A673 (cell line): ENCODE measurements around the gene LGR4. TPM values are rescaled to one million over a fixed set of nuclear protein-coding genes. Genes with fewer than 3 reads are reported as not detected.

Experiments used
- BruUV-seq: library from RNA; stranded (reverse); fragments of 400-500 nt; replicated peaks from 2 replicates; lab custom pipeline; 2021; lab: Mats Ljungman, UMichigan
- CTCF ChIA-PET: fragments of 300-600 bp; sonication (Branson Sonifier 250); formaldehyde crosslinking; loops from one replicate; lab custom pipeline; 2022; ENCODE audit warnings: antibody characterized with exemption; lab: Charles Lee
- POLR2A ChIA-PET: fragments of 300-600 bp; sonication (Branson Sonifier 250); formaldehyde crosslinking; loops from one replicate; lab custom pipeline; 2022; ENCODE audit warnings: antibody characterized with exemption; ENCODE audit not compliant: low non-redundant PET; lab: Charles Lee
- DNase-seq: peaks from one replicate; pipeline ENCODE4 v3.0.0-alpha.2; 2015; ENCODE audit warnings: low spot score
- H3K27ac ChIP-seq: fragments of 200-600 bp; sonication (generic); 2 replicates; pipeline ENCODE4 v1.5.1; 2016; ENCODE audit warnings: mixed run types, low read depth, mild to moderate bottlenecking, mixed read lengths, antibody characterized with exemption, low read length; ENCODE audit not compliant: poor library complexity, severe bottlenecking
- H3K27me3 ChIP-seq: fragments of 200-600 bp; sonication (generic); replicated peaks from 2 replicates; pipeline ENCODE4 v1.6.1; 2017; ENCODE audit warnings: mixed run types, low read depth, mild to moderate bottlenecking, mixed read lengths, antibody characterized with exemption, low read length; ENCODE audit not compliant: insufficient read depth, poor library complexity
- H3K36me3 ChIP-seq: fragments of 200-600 bp; sonication (generic); 2 replicates; pipeline ENCODE4 v1.6.1; 2016; ENCODE audit warnings: mixed run types, mild to moderate bottlenecking, mixed read lengths, antibody characterized with exemption, low read length; ENCODE audit not compliant: insufficient read depth, poor library complexity, severe bottlenecking
- H3K4me1 ChIP-seq: fragments of 200-600 bp; sonication (generic); 2 replicates; pipeline ENCODE4 v1.6.1; 2017; ENCODE audit warnings: mixed run types, mild to moderate bottlenecking, mixed read lengths, antibody characterized with exemption, low read length; ENCODE audit not compliant: insufficient read depth, poor library complexity, severe bottlenecking
- H3K4me3 ChIP-seq: fragments of 200-600 bp; sonication (generic); 2 replicates; pipeline ENCODE4 v1.5.1; 2016; ENCODE audit warnings: low read depth, mixed run types, mild to moderate bottlenecking, mixed read lengths, low read length; ENCODE audit not compliant: poor library complexity, severe bottlenecking
- H3K9me3 ChIP-seq: fragments of 200-600 bp; sonication (generic); 2 replicates; pipeline ENCODE4 v1.6.1; 2016; ENCODE audit warnings: mixed run types, low read depth, mild to moderate bottlenecking, mixed read lengths, antibody characterized with exemption, low read length; ENCODE audit not compliant: poor library complexity, severe bottlenecking
- EZH2 ChIP-seq: fragments of 200-600 bp; sonication (generic); IDR thresholded peaks from 2 replicates; pipeline ENCODE4 v1.6.1; 2017; ENCODE audit warnings: borderline replicate concordance, low read depth, mild to moderate bottlenecking, mixed read lengths, antibody characterized with exemption, low read length; ENCODE audit not compliant: poor library complexity, severe bottlenecking
- intact Hi-C: fragments of 100-400 bp; cut with micrococcal nuclease; formaldehyde crosslinking; loops from one replicate; pipeline ENCODE4 v1.10.0; 2022; ENCODE audit not compliant: unreplicated experiment
- total RNA-seq: library from RNA; stranded (reverse); gene quantifications from 2 replicates; pipeline ENCODE4 v1.2.3, GENCODE V29; 2021
- TF ChIP-seq, protein P1 (sequence below): fragments of 300-800, 200-600 bp; sonication (generic); conservative IDR thresholded peaks from 2 replicates; pipeline ENCODE4 v1.5.1; 2017; ENCODE audit warnings: low read depth, mild to moderate bottlenecking, antibody characterized with exemption, low read length, moderate library complexity, mixed read lengths

LGR4 gene
- total RNA-seq, 1 experiment from 2014 or later = 24.7 TPM

DNA sequence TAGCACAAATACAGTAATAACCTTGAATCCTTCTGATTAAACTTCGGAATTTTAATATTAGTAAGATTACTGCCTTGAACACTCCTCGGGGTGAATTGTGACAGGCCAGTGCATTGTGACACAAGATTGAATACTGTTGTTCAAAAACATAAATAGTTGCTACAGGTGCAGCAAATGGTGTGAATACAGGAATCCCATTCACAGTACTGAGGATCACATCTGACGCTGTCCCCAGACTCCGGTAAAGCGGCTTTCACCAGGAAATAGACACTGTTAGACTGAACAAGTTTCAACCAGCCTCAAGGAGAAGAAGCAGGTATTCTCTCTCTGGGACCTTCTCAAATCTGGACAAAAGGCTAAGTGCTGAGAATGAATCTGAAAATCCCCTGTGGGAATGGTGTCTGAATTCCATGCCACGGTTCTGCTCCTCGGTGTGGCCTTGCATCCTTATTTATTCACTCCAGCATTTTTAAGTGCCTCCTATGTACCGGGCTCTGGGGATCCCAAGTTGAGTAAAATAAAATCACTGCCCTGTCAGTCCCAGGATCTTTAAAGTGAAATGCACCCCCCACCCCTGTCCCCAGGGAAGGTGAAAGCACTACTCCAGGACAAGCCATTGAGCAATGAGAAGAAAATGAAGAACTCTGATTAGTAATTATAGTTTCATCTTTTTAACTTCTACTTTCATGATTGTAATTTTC is 3.4 kb downstream of the LGR4 start:
- H3K27ac ChIP-seq = no peak overlapping the region
- no peak overlapping the region for H3K4me3 ChIP-seq
- H3K27me3 ChIP-seq = no peaks in the 10 kb centered on the region
- H3K9me3 ChIP-seq = no peaks in the 10 kb centered on the region
- ChIA-PET POLR2A (no interaction called here), CTCF (no interaction called here)
- intact Hi-C loops = loop anchor here (2.0 kb wide), 1 partner anchor 106 kb away; the partner anchor contains the start of gene CCDC34
- H3K4me1 ChIP-seq = peaks cover 50% of the 10 kb centered on the region
- no peak for DNase-seq
- H3K36me3 ChIP-seq = no peaks in the 10 kb centered on the region
- BruUV-seq = no TSS peak
- TF ChIP-seq, protein P1, sequence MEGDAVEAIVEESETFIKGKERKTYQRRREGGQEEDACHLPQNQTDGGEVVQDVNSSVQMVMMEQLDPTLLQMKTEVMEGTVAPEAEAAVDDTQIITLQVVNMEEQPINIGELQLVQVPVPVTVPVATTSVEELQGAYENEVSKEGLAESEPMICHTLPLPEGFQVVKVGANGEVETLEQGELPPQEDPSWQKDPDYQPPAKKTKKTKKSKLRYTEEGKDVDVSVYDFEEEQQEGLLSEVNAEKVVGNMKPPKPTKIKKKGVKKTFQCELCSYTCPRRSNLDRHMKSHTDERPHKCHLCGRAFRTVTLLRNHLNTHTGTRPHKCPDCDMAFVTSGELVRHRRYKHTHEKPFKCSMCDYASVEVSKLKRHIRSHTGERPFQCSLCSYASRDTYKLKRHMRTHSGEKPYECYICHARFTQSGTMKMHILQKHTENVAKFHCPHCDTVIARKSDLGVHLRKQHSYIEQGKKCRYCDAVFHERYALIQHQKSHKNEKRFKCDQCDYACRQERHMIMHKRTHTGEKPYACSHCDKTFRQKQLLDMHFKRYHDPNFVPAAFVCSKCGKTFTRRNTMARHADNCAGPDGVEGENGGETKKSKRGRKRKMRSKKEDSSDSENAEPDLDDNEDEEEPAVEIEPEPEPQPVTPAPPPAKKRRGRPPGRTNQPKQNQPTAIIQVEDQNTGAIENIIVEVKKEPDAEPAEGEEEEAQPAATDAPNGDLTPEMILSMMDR = no peak
- TF ChIP-seq EZH2 = no peak

DNA sequence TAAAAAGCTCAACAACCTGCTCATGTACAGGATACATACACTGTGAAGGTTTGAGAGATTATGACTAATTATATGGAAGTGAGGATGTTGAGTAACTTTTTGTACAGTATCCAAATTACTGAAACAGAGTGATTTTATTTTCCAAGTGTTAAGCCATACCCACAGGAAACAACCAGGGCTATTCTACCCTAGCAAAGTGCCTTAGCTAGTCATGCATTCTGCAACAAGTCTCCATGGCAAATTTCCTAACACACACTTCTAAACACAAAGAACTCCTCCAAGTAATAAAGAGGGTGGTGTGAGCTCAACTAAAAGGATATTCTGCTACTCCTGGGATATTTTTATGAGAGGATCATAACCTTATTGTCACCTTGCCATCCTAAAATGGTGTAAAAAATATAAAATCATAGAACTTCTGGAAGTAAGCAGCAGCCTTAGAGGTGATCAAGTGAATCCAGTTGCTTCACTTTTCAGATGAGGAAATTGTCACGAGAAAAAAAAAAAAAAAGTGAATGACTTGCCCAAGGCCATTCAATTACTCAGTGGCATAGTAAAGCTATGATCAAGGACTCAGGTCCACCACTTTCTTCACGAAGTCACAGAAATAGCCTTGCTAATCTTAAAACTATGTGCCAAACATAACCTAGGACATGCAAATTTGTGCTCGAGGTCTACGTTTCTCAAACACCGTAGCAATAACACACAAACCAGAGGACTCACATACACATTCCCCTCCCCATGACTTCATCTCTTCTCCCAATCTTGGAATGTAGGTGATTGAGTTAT is 4.2 kb downstream of the LGR4 start:
- POLR2A ChIA-PET = no interaction called here

DNA sequence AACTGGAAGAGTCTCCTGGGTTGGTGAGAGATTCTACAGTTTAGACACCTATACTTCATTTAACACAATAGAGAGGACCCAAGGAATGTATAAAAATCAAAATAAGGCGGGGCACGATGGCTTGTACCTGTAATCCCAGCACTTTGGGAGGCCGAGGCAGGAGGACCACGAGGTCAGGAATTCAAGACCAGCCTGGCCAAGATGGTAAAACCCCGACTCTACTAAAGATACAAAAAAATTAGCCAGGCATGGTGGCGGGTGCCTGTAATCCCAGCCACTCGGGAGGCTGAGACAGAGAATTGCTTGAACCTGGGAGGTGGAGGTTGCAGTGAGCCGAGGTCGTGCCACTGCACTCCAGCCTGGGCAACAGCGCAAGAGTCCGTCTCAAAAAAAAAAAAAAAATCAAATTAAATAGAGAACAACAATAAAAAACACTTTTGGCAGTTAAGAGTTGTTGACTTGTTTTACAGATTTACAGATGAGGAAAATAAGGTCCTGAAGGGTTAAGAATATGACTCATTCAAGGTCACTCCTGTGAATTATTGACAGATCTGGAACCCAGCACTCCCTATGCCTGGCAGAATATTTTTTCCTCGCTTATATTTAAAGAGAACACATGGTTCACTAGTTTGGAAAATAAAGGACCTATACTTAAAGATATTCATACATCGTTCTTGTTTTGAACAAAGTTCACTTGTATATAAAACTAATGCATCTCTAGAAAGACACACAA is 5.2 kb downstream of the LGR4 start:
- ChIA-PET CTCF (no interaction called here), POLR2A (no interaction called here)
- H3K9me3 ChIP-seq = no peaks in the 10 kb centered on the region
- H3K4me3 ChIP-seq = no peak overlapping the region
- H3K36me3 ChIP-seq = no peaks in the 10 kb centered on the region
- peaks cover 51% of the 10 kb centered on the region for H3K4me1 ChIP-seq
- intact Hi-C loops = no loop called here
- TF ChIP-seq, protein P1 = no peak
- TF ChIP-seq EZH2 = no peak
- no peaks in the 10 kb centered on the region for H3K27me3 ChIP-seq
- no peak overlapping the region for H3K27ac ChIP-seq
- BruUV-seq = no TSS peak
- no peak for DNase-seq

More for the DNA sequence above, 4.2 kb downstream of the LGR4 start:
- TF ChIP-seq, protein P1 = no peak
- TF ChIP-seq EZH2 = no peak
- DNase-seq = peak; percentile 65
- CTCF ChIA-PET = interaction anchor here (0.6 to 0.7 kb wide), 2 partner anchors 106 to 130 kb away, joined by 3 to 4 read pairs; no protein-coding TSS in a partner anchor
- no peaks in the 10 kb centered on the region for H3K9me3 ChIP-seq
- no peaks in the 10 kb centered on the region for H3K27me3 ChIP-seq
- H3K36me3 ChIP-seq = no peaks in the 10 kb centered on the region
- intact Hi-C loops = loop anchor here (2.0 kb wide), 1 partner anchor 106 kb away; the partner anchor contains the start of gene CCDC34
- no peak overlapping the region for H3K4me3 ChIP-seq
- H3K4me1 ChIP-seq = peaks cover 55% of the 10 kb centered on the region
- H3K27ac ChIP-seq = no peak overlapping the region
- no TSS peak for BruUV-seq
